Erythroblast (primary cell): Measurements from ENCODE around the gene PPP4R2.

Experiments used
- DNase-seq, 2 experiments: peaks; one replicate each; lab custom pipeline; 2025; lab: John Stamatoyannopoulos, UW
- GATA1 ChIP-seq: IDR thresholded peaks from 2 replicates; pipeline ENCODE4 v1.6.1; 2011; ENCODE audit warnings: low read depth, mild to moderate bottlenecking, control low read depth, low read length, moderate library complexity
- POLR2A ChIP-seq: IDR thresholded peaks from 2 replicates; pipeline ENCODE4 v1.6.1; 2011; ENCODE audit warnings: mild to moderate bottlenecking, low read length

PPP4R2 gene

GRCh38 chr3:72996473-72997333 lies at the start of gene PPP4R2:
PPP4R2 (plus strand) TSS chr3:72996811; CDS start chr3:72997038, 227 bp downstream.
- DNase-seq: peak; percentile 92 to 95
- TF ChIP-seq POLR2A: peak; percentile 85
- no peak for TF ChIP-seq GATA1

GRCh38 chr3:72947715-72948490 lies 48.7 kb upstream of the PPP4R2 start:
- TF ChIP-seq GATA1: no peak
- TF ChIP-seq POLR2A: no peak
- no peak for DNase-seq

GRCh38 chr3:72949016-72949415 lies 47.6 kb upstream of the PPP4R2 start:
- DNase-seq: no peak
- no peak for TF ChIP-seq GATA1
- TF ChIP-seq POLR2A: no peak

GRCh38 chr3:72950372-72950771 lies 46.2 kb upstream of the PPP4R2 start:
- DNase-seq: no peak
- TF ChIP-seq GATA1: no peak
- no peak for TF ChIP-seq POLR2A

- TF ChIP-seq GATA1 (no peak), POLR2A (no peak)
- DNase-seq: no peak
Measured at GRCh38 chr3:72950801-72951200, 45.8 kb upstream of the PPP4R2 start.

- TF ChIP-seq POLR2A (no peak), GATA1 (no peak)
Measured at GRCh38 chr3:72951259-72951722, 45.3 kb upstream of the PPP4R2 start.

GRCh38 chr3:72953325-72953956 lies 43.2 kb upstream of the PPP4R2 start:
- DNase-seq: no peak
- TF ChIP-seq GATA1 (no peak), POLR2A (no peak)

More at GRCh38 chr3:72951259-72951722, 45.3 kb upstream of the PPP4R2 start:
- DNase-seq: no peak

GRCh38 chr3:72957297-72957696 lies 39.3 kb upstream of the PPP4R2 start:
- no peak for DNase-seq
- TF ChIP-seq POLR2A: no peak

- DNase-seq: no peak
- no peak for TF ChIP-seq GATA1
- TF ChIP-seq POLR2A: no peak
Measured at GRCh38 chr3:72959336-72959735, 37.3 kb upstream of the PPP4R2 start.

GRCh38 chr3:72960812-72961518 lies 35.6 kb upstream of the PPP4R2 start:
- DNase-seq: peak in 1 of 2 experiments; percentile 2
- no peak for TF ChIP-seq GATA1
- TF ChIP-seq POLR2A: no peak

GRCh38 chr3:72961752-72962151 lies 34.9 kb upstream of the PPP4R2 start:
- TF ChIP-seq GATA1 (no peak), POLR2A (no peak)
- DNase-seq: no peak

GRCh38 chr3:72962317-72962716 lies 34.3 kb upstream of the PPP4R2 start:
- no peak for DNase-seq
- TF ChIP-seq GATA1 (no peak), POLR2A (no peak)

GRCh38 chr3:72964633-72965032 lies 32.0 kb upstream of the PPP4R2 start:
- DNase-seq: no peak
- TF ChIP-seq POLR2A (no peak), GATA1 (no peak)
